RWPE1 (cell line): Measurements from ENCODE around the gene FIBCD1.
"Not testable (repeated sequence)": the region's sequence is repeated elsewhere in the genome, so short reads cannot be mapped to it uniquely, and the experiment has no call there.

Experiments used
- CTCF ChIA-PET: fragments of 350-600 bp; sonication (Branson Sonifier 250); formaldehyde crosslinking; extraction: SDS; loops from one replicate; lab custom pipeline; 2021; lab: Yijun Ruan, JAX
- POLR2A ChIA-PET: fragments of 400-600 bp; formaldehyde crosslinking; extraction: SDS; loops from one replicate; lab custom pipeline; 2020; ENCODE audit warnings: antibody characterized with exemption; ENCODE audit not compliant: low non-redundant PET; lab: Yijun Ruan, JAX
- DNase-seq: peaks from one replicate; pipeline ENCODE4 v3.0.0; 2012; ENCODE audit warnings: low spot score
- H3K27ac ChIP-seq: fragments of 450-650 bp; 2 replicates; pipeline ENCODE4 v1.5.1; 2017
- CTCF ChIP-seq: fragments of 450-650 bp; conservative IDR thresholded peaks from 2 replicates; pipeline ENCODE4 v1.5.1; 2017; ENCODE audit warnings: low read depth, mild to moderate bottlenecking

Gene FIBCD1

GRCh38 chr9:130961511-130962300 is 22.7 kb upstream of the FIBCD1 start:
- no peak for TF ChIP-seq CTCF
- H3K27ac ChIP-seq: peak overlapping the region; percentile 88
- POLR2A ChIA-PET: interaction anchor here (1.1 kb wide), 1 partner anchor 76 kb away, joined by 3 read pairs; no protein-coding TSS in a partner anchor
- CTCF ChIA-PET: interaction anchor here (0.6 to 1.2 kb wide), 3 partner anchors 9 to 205 kb away, joined by 3 to 6 read pairs (median 5); no protein-coding TSS in a partner anchor
- DNase-seq: no peak

GRCh38 chr9:130960522-130961378 is 21.7 kb upstream of the FIBCD1 start:
- no peak for TF ChIP-seq CTCF
- peak overlapping the region; percentile 88; the same call in 1 of the 2 replicates for H3K27ac ChIP-seq
- ChIA-PET CTCF (no interaction called here), POLR2A (no interaction called here)
- DNase-seq: no peak

- no peak for DNase-seq
- no peak overlapping the region for H3K27ac ChIP-seq
- no peak for TF ChIP-seq CTCF
- POLR2A ChIA-PET: interaction anchor here (0.5 kb wide), 1 partner anchor 231 kb away, joined by 4 read pairs; no protein-coding TSS in a partner anchor
- CTCF ChIA-PET: no interaction called here
Observed at GRCh38 chr9:130959809-130960334, 20.8 kb upstream of the FIBCD1 start.

- CTCF ChIA-PET, DNase-seq, H3K27ac ChIP-seq, POLR2A ChIA-PET: not testable (repeated sequence)
Observed at GRCh38 chr9:130958564-130958963, 19.5 kb upstream of the FIBCD1 start.

- POLR2A ChIA-PET: no interaction called here
- CTCF ChIA-PET: interaction anchor here (1.3 kb wide), 1 partner anchor 17 kb away, joined by 4 read pairs; no protein-coding TSS in a partner anchor
- DNase-seq: no peak
- H3K27ac ChIP-seq: no peak overlapping the region
- TF ChIP-seq CTCF: no peak
Observed at GRCh38 chr9:130957451-130958203, 18.6 kb upstream of the FIBCD1 start.

- no peak for DNase-seq
- TF ChIP-seq CTCF: no peak
- no peak overlapping the region for H3K27ac ChIP-seq
- CTCF ChIA-PET: interaction anchor here (0.9 to 1.3 kb wide), 2 partner anchors 16 to 90 kb away, joined by 4 read pairs; no protein-coding TSS in a partner anchor
- POLR2A ChIA-PET: no interaction called here
Observed at GRCh38 chr9:130956636-130957450, 17.8 kb upstream of the FIBCD1 start.
